DOHH2 (cell line): ENCODE data around the gene GFI1B.

Experiments used
- H3F3A ChIP-seq: fragments of 200-600 bp; sonication (generic), shearing (Covaris generic); 2 replicates; pipeline ENCODE4 v1.6.0; 2016; ENCODE audit warnings: antibody characterized with exemption, mild to moderate bottlenecking; ENCODE audit not compliant: control insufficient read depth, insufficient read depth
- H3K27ac ChIP-seq: fragments of 200-600 bp; sonication (generic); 2 replicates; pipeline ENCODE4 v1.5.1; 2014; ENCODE audit warnings: low read depth, mild to moderate bottlenecking, low read length, moderate library complexity
- H3K27me3 ChIP-seq: fragments of 200-600 bp; sonication (generic); 2 replicates; pipeline ENCODE4 v1.6.1; 2014; ENCODE audit warnings: mild to moderate bottlenecking, low read length, mixed read lengths; ENCODE audit not compliant: control insufficient read depth
- H3K36me3 ChIP-seq: fragments of 200-600 bp; sonication (generic); 2 replicates; pipeline ENCODE4 v1.6.1; 2014; ENCODE audit warnings: mild to moderate bottlenecking, low read length, moderate library complexity, mixed read lengths; ENCODE audit not compliant: control insufficient read depth
- H3K4me1 ChIP-seq: fragments of 200-600 bp; sonication (generic); 2 replicates; pipeline ENCODE4 v1.6.1; 2014; ENCODE audit warnings: mild to moderate bottlenecking, low read length, mixed read lengths; ENCODE audit not compliant: control insufficient read depth
- H3K4me2 ChIP-seq: fragments of 200-600 bp; sonication (generic); 2 replicates; pipeline ENCODE4 v1.6.0; 2014; ENCODE audit warnings: mild to moderate bottlenecking, low read length, moderate library complexity
- H3K4me3 ChIP-seq: fragments of 200-600 bp; sonication (generic); 2 replicates; pipeline ENCODE4 v1.5.1; 2014; ENCODE audit warnings: mild to moderate bottlenecking, low read length, mixed read lengths
- H3K79me2 ChIP-seq: fragments of 200-600 bp; sonication (generic); 2 replicates; pipeline ENCODE4 v1.6.1; 2014; ENCODE audit warnings: mild to moderate bottlenecking, low read length, mixed read lengths; ENCODE audit not compliant: control insufficient read depth
- H3K9me2 ChIP-seq: fragments of 200-600 bp; sonication (generic); replicated peaks from 2 replicates; pipeline ENCODE4 v1.6.1; 2014; ENCODE audit warnings: mild to moderate bottlenecking, low read length, mixed read lengths; ENCODE audit not compliant: control insufficient read depth
- H3K9me3 ChIP-seq: fragments of 200-600 bp; sonication (generic); 2 replicates; pipeline ENCODE4 v1.6.1; 2014; ENCODE audit warnings: antibody characterized with exemption, low read length, mixed read lengths; ENCODE audit not compliant: control insufficient read depth, insufficient read depth
- H4K20me1 ChIP-seq: fragments of 200-600 bp; sonication (generic); 2 replicates; pipeline ENCODE4 v1.6.0; 2014; ENCODE audit warnings: low read depth, mild to moderate bottlenecking, antibody characterized with exemption, low read length, moderate library complexity; ENCODE audit not compliant: control insufficient read depth, insufficient read depth
- CTCF ChIP-seq: fragments of 200-600 bp; sonication (generic); IDR thresholded peaks from one replicate; pipeline ENCODE4 v1.5.1; 2014; ENCODE audit warnings: antibody characterized with exemption, mild to moderate bottlenecking, low read depth, low read length; ENCODE audit not compliant: poor library complexity, severe bottlenecking
- EZH2phosphoT487 ChIP-seq: fragments of 200-600 bp; sonication (generic); IDR thresholded peaks from 2 replicates; pipeline ENCODE4 v1.6.1; 2017; ENCODE audit warnings: borderline replicate concordance, mild to moderate bottlenecking, antibody characterized with exemption, low read length, moderate library complexity, mixed read lengths

Gene GFI1B

GRCh38 chr9:132943651-132944293, 34.7 kb upstream of the GFI1B start:
- peak overlapping the region; percentile 98 for H3K27ac ChIP-seq
- H3K36me3 ChIP-seq, result peaks cover 45% of the 10 kb centered on the region
- peaks cover 79% of the 10 kb centered on the region for H3K4me1 ChIP-seq
- no peaks in the 10 kb centered on the region for H3K9me2 ChIP-seq
- no peaks in the 10 kb centered on the region for H3K9me3 ChIP-seq
- H3K4me2 ChIP-seq, result peak overlapping the region; percentile 93
- peaks cover 9% of the 10 kb centered on the region for H4K20me1 ChIP-seq
- H3F3A ChIP-seq, result peaks cover 18% of the 10 kb centered on the region
- TF ChIP-seq CTCF (no peak), EZH2phosphoT487 (no peak)
- H3K79me2 ChIP-seq, result peaks cover 54% of the 10 kb centered on the region
- H3K4me3 ChIP-seq, result peak overlapping the region; percentile 93
- no peaks in the 10 kb centered on the region for H3K27me3 ChIP-seq

DNA sequence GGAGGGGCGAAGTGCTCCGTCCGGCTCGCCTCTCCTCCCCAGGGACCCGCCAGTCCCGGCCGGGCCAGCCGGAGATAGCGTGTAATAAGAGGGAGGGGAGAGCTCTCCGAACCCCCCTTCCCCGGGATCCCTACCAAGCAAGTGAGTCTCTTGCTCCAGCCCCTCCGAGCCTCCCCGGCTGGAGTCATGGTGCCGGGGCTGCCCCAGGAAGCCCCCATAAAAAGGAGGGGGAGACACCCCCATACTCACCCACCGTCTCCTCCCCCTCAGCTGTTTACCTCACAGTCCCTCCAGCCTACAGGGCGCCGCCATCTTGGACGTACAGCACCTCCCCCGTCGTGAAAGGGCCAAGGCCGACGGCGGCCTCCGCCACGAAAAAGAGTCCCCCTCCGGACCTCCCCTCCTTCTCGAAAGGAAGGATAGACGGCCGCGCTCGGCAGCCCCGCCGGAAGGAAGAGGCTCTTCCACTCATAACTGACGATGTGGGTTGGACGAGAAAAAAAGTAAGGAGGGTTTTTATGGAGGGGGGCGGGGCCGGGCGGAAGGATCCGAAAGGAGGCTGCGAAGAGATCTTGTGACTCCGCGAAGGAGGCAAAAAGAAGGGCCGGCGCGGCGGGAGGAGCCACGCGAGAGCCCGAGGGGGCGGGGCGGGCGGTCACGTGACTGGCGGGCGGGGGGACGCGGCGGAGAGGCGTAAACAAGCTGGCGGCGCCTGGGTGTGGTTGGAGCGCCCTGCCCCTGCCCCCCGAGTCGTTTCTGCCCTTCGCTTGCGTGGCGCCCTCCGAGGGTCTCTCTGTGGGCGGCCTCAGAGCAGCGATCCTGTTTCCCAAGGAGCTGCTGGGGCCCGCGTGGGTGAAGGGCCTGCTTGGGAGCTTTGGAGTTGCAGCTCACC, 34.0 kb upstream of the GFI1B start, which contains the start of gene TSC1:
TSC1 (minus strand) TSS at position 323 of the 892 bp plus-strand sequence. CDS start 15,744 bp downstream, outside the sequence.
- peaks cover 3% of the 10 kb centered on the region; the same call in 1 of the 2 replicates for H4K20me1 ChIP-seq
- TF ChIP-seq EZH2phosphoT487 (no peak), CTCF (no peak)
- H3K9me3 ChIP-seq, result no peaks in the 10 kb centered on the region
- H3K4me2 ChIP-seq, result peak within 1 kb of the TSS; percentile 93
- peak within 1 kb of the TSS; percentile 93 for H3K4me3 ChIP-seq
- no peaks in the 10 kb centered on the region for H3K9me2 ChIP-seq
- H3K27me3 ChIP-seq, result no peaks in the 10 kb centered on the region
- H3F3A ChIP-seq, result peaks cover 18% of the 10 kb centered on the region
- peak within 1 kb of the TSS; percentile 98 for H3K27ac ChIP-seq
- peaks cover 37% of the 10 kb centered on the region for H3K36me3 ChIP-seq
- H3K79me2 ChIP-seq, result peaks cover 46% of the 10 kb centered on the region
- H3K4me1 ChIP-seq, result peaks cover 72% of the 10 kb centered on the region

GRCh38 chr9:132945186-132946130, 33.0 kb upstream of the GFI1B start:
- Histone ChIP-seq H3K9me3 (no peaks in the 10 kb centered on the region), H3K27me3 (no peaks in the 10 kb centered on the region), H3K36me3 (peaks cover 30% of the 10 kb centered on the region), H3K27ac (peak overlapping the region; percentile 98), H3K4me1 (peaks cover 63% of the 10 kb centered on the region), H3K9me2 (no peaks in the 10 kb centered on the region), H3K4me2 (peak overlapping the region; percentile 93), H3F3A (peaks cover 18% of the 10 kb centered on the region), H4K20me1 (no peaks in the 10 kb centered on the region), H3K4me3 (peak overlapping the region; percentile 93), H3K79me2 (peaks cover 37% of the 10 kb centered on the region)
- no peak for TF ChIP-seq EZH2phosphoT487
- TF ChIP-seq CTCF, result no peak
